Liver (tissue), 9 donors: ENCODE results near the gene ACSS1. TPM values are rescaled to one million over a fixed set of nuclear protein-coding genes. Genes with fewer than 3 reads are reported as not detected.

Experiments used
- DNase-seq: peaks from one replicate; pipeline ENCODE4 v3.0.0-alpha.2; 2017; ENCODE audit warnings: low spot score
- H3K27ac ChIP-seq, 2 donors: one replicate each; pipeline ENCODE4 v1.7.0; 2013; ENCODE audit warnings: inconsistent platforms in 2 of 2, low read length in 2 of 2, control low read depth in 1 of 2, low read depth in 1 of 2, mild to moderate bottlenecking in 1 of 2
- H3K27me3 ChIP-seq, 4 donors: one replicate each; pipeline versions ENCODE4 v1.6.1 to v1.7.0; 2013; ENCODE audit warnings: low read length in 3 of 4, inconsistent platforms in 1 of 4, mild to moderate bottlenecking in 1 of 4, moderate library complexity in 1 of 4; ENCODE audit not compliant: control insufficient read depth in 4 of 4, insufficient read depth in 4 of 4
- H3K36me3 ChIP-seq, 4 donors: one replicate each; pipeline versions ENCODE4 v1.6.1 to v1.7.0; 2013; ENCODE audit warnings: low read length in 3 of 4, mild to moderate bottlenecking in 3 of 4, low read depth in 1 of 4, moderate library complexity in 1 of 4; ENCODE audit not compliant: control insufficient read depth in 4 of 4, insufficient read depth in 3 of 4
- H3K4me1 ChIP-seq, 4 donors: one replicate each; pipeline versions ENCODE4 v1.6.1 to v1.7.0; 2013; ENCODE audit warnings: low read length in 3 of 4, mild to moderate bottlenecking in 3 of 4, moderate library complexity in 1 of 4; ENCODE audit not compliant: control insufficient read depth in 4 of 4, insufficient read depth in 4 of 4
- H3K4me3 ChIP-seq, 3 donors: one replicate each; pipeline versions ENCODE4 v1.6.1 to v1.7.0; 2013; ENCODE audit warnings: low read length in 3 of 3, control low read depth in 1 of 3, low read depth in 1 of 3, mild to moderate bottlenecking in 1 of 3
- H3K9ac ChIP-seq, 2 donors: one replicate each; pipeline ENCODE4 v1.7.0; 2013; ENCODE audit warnings: low read length in 2 of 2, mild to moderate bottlenecking in 2 of 2, moderate library complexity in 2 of 2, control low read depth in 1 of 2, low read depth in 1 of 2
- H3K9me3 ChIP-seq, 4 donors: one replicate each; pipeline versions ENCODE4 v1.6.1 to v1.7.0; 2013; ENCODE audit warnings: low read length in 3 of 4; ENCODE audit not compliant: control insufficient read depth in 4 of 4
- CTCF ChIP-seq: fragments of 150-350 bp; IDR thresholded peaks from 2 replicates; pipeline ENCODE4 v1.5.1; 2017; ENCODE audit warnings: improper control_type of control experiment, low read depth, low read length; ENCODE audit not compliant: missing input control
- EGR1 ChIP-seq, 2 donors: IDR thresholded peaks; 2 replicates each; pipeline ENCODE4 v1.6.1; 2016 to 2018; ENCODE audit warnings: antibody characterized with exemption in 2 of 2, low read depth in 2 of 2
- GABPA ChIP-seq, 2 donors: IDR thresholded peaks in 1 of 2; conservative IDR thresholded peaks in 1 of 2; 2 replicates each; pipeline ENCODE4 v1.6.1; 2016; ENCODE audit warnings: antibody characterized with exemption in 2 of 2, mild to moderate bottlenecking in 1 of 2, moderate library complexity in 1 of 2
- HNF4A ChIP-seq, 2 donors: conservative IDR thresholded peaks; 2 replicates each; pipeline ENCODE4 v1.6.1; 2016; ENCODE audit warnings: antibody characterized with exemption in 2 of 2, mild to moderate bottlenecking in 2 of 2
- JUND ChIP-seq, 2 donors: IDR thresholded peaks; 2 replicates each; pipeline ENCODE4 v1.6.1; 2016; ENCODE audit warnings: antibody characterized with exemption in 2 of 2
- RAD21 ChIP-seq, 2 donors: IDR thresholded peaks; 2 replicates each; pipeline ENCODE4 v1.6.1; 2016; ENCODE audit warnings: antibody characterized with exemption in 2 of 2, mild to moderate bottlenecking in 2 of 2
- TAF1 ChIP-seq: conservative IDR thresholded peaks from 2 replicates; pipeline ENCODE4 v1.6.1; 2016; ENCODE audit warnings: antibody characterized with exemption, mild to moderate bottlenecking
- ZBTB33 ChIP-seq: IDR thresholded peaks from 2 replicates; pipeline ENCODE4 v1.6.1; 2016; ENCODE audit warnings: antibody characterized with exemption
- WGBS: extraction: QIAGEN DNeasy Blood & Tissue Kit; methylation state at CpG from one replicate; pipeline ENCODE4 v1.1.7; 2013; 5-methylcytosine and 5-hydroxymethylcytosine counted together
- polyA plus RNA-seq, 2 donors: library from polyadenylated mRNA; stranded (reverse) in 1 of 2; unstranded in 1 of 2; fragments of 200-250 nt in 1 of 2; fragments of >200 nt in 1 of 2; fragmentation: Nextera tagmentation in 1 of 2; extraction: Ambion mirVana in 1 of 2; gene quantifications; one replicate each; pipeline versions ENCODE4 v1.2.1 to v1.2.3, GENCODE V29; 2013 to 2015
- total RNA-seq, 2 donors: library from RNA; depleted of rRNA; stranded (reverse); fragments of >200 nt; gene quantifications; one replicate each; pipeline ENCODE4 v1.2.3, GENCODE V29; 2014
- donor health status: healthy.
- donor health status: healthy.
- donor health status: healthy.
- donor health status: healthy.
- donor health status: healthy.

ACSS1 gene
- total and polyA plus RNA-seq, 4 donors, result 5.3 to 87.5 (median 22.1) TPM

GRCh38 chr20:24995741-24996448 is 62.0 kb downstream of the ACSS1 start:
- WGBS, result 84% methylated on average over 9 of the region's 9 CpGs
- Histone ChIP-seq H3K27me3 (no peaks in the 10 kb centered on the region), H3K9me3 (no peaks in the 10 kb centered on the region), H3K9ac (no peak overlapping the region), H3K36me3 (no peaks in the 10 kb centered on the region), H3K27ac (no peak overlapping the region), H3K4me1 (peaks cover 0 to 26% (median 20%) of the 10 kb centered on the region in 4 donors), H3K4me3 (no peak overlapping the region)
- DNase-seq, result no peak
- TF ChIP-seq ZBTB33 (no peak), TAF1 (no peak), EGR1 (IDR thresholded peaks at IDR 0.05; ENCODE audit: low read depth in 2 of 2) (no peak), GABPA (IDR thresholded peaks at IDR 0.05 in 1 of 2, conservative IDR thresholded peaks at IDR 0.05 in 1 of 2) (no peak), JUND (IDR thresholded peaks at IDR 0.05) (no peak), HNF4A (conservative IDR thresholded peaks at IDR 0.05) (no peak), CTCF (no peak)

DNA sequence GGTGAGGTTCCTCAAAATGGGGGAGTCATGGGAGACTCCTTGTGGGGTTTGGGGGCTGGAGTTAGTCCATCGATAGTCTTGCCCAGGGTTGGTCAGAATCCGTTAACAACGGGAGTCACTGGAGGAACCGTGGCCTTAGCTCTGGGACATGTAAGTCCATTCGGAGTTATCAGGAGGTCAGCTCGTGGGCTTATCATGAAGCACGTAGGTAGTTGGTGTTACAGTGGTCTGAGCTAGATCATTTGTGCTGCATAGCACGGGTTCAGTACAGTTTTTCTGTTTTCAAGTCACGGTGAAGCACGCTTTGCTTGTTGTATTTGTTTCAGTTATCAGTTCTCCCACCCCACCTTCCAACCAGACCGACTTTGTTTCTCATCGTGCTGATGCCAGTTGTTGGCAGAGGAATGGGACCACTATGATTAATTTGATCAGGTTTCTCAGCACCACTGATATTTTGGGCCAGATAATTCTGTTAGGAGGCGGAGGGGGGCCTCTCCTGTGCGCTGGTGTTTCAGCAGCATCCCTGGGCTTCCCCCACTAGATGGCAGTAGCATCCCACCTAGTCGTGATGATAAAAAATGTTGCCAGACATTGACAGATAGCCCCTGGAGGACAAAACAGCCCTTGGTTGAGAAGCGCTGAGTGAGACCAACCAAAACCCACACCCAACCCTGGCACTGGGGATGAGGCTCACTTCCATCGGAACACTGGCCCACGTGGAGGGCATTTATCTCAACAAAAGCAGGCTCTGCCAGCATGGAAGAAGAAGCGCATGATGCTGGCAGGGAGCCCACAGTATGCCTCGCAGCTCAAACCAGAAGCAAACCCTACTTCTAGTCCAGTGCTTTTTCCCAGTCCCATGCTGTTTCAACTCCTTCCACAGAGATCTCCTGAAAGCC is 63.2 kb downstream of the ACSS1 start:
- Histone ChIP-seq H3K27ac (no peak overlapping the region), H3K4me3 (peak overlapping the region in 1 of 3 donors; percentile 6), H3K27me3 (no peaks in the 10 kb centered on the region), H3K4me1 (peaks cover 0 to 32% (median 21%) of the 10 kb centered on the region in 4 donors), H3K9ac (peak overlapping the region in 1 of 2 donors; percentile 14), H3K9me3 (no peaks in the 10 kb centered on the region), H3K36me3 (no peaks in the 10 kb centered on the region)
- TF ChIP-seq CTCF (peak; percentile 98), EGR1 (IDR thresholded peaks at IDR 0.05; ENCODE audit: low read depth in 2 of 2) (no peak), RAD21 (IDR thresholded peaks at IDR 0.05) (peak; percentile 99 to 100)
- DNase-seq, result peak; percentile 89
- 36% methylated on average over 20 of the region's 20 CpGs for WGBS
